Gastroesophageal sphincter (tissue), 4 donors: ENCODE data around the gene KIAA1217. TPM values are rescaled to one million over a fixed set of nuclear protein-coding genes. Genes with fewer than 3 reads are reported as not detected.

Experiments used
- ATAC-seq: fragments of 150-250 bp; one replicate; pipeline ENCODE4 v1.9.1; 2016; ENCODE audit warnings: mild to moderate bottlenecking, moderate library complexity
- H3K27ac ChIP-seq, 4 donors: fragments of 200-600 bp; sonication (generic) in 3 of 4; 1 replicate in 3 of 4; 2 replicates in 1 of 4; pipeline ENCODE4 v1.5.1; 2016 to 2019
- H3K27me3 ChIP-seq: fragments of 200-600 bp; sonication (generic); one replicate; pipeline ENCODE4 v1.5.1; 2019
- H3K36me3 ChIP-seq, 2 donors: fragments of 200-600 bp; sonication (generic); one replicate each; pipeline ENCODE4 v1.5.1; 2019; ENCODE audit warnings: control low read depth in 1 of 2
- H3K4me1 ChIP-seq, 3 donors: fragments of 200-600 bp; sonication (generic); 1 replicate in 2 of 3; 2 replicates in 1 of 3; pipeline ENCODE4 v1.5.1; 2016 to 2019; ENCODE audit warnings: control low read depth in 2 of 3
- H3K4me3 ChIP-seq, 2 donors: fragments of 200-600 bp; sonication (generic); one replicate each; pipeline ENCODE4 v1.5.1; 2019; ENCODE audit warnings: mild to moderate bottlenecking in 1 of 2, moderate library complexity in 1 of 2
- H3K9me3 ChIP-seq, 3 donors: fragments of 200-600 bp; sonication (generic); one replicate each; pipeline ENCODE4 v1.5.1; 2017 to 2019; ENCODE audit warnings: control low read depth in 2 of 3
- CTCF ChIP-seq, 4 experiments: fragments of 200-600 bp in 2 of 4; fragments of 450-650 bp in 2 of 4; sonication (generic) in 1 of 4; IDR thresholded peaks; one replicate each; pipeline ENCODE4 v1.5.1; 2017 to 2019; ENCODE audit warnings: antibody characterized with exemption in 4 of 4, mild to moderate bottlenecking in 2 of 4, moderate library complexity in 2 of 4
- EP300 ChIP-seq: sonication (generic); formaldehyde crosslinking; IDR thresholded peaks from one replicate; pipeline ENCODE4 v1.6.1; 2017; ENCODE audit warnings: antibody characterized with exemption, mild to moderate bottlenecking
- POLR2A ChIP-seq, 2 donors: fragments of 450-650 bp; IDR thresholded peaks; one replicate each; pipeline ENCODE4 v1.6.1; 2017; ENCODE audit warnings: antibody characterized with exemption in 2 of 2, mild to moderate bottlenecking in 2 of 2, moderate library complexity in 1 of 2
- POLR2AphosphoS5 ChIP-seq: sonication (generic); formaldehyde crosslinking; IDR thresholded peaks from one replicate; pipeline ENCODE4 v1.6.1; 2017; ENCODE audit warnings: antibody characterized with exemption
- WGBS, 2 donors: methylation state at CpG; one replicate each; pipeline ENCODE4 v1.1.5; 2018; ENCODE audit warnings: low coverage in 1 of 2; 5-methylcytosine and 5-hydroxymethylcytosine counted together
- total RNA-seq, 4 donors: library from RNA; depleted of rRNA; stranded (reverse); fragments of >200 nt; gene quantifications; one replicate each; pipeline ENCODE4 v1.1.0, GENCODE V29; 2016

Gene KIAA1217
- total RNA-seq, 4 donors from 2014 or later, result 9.7 to 15.3 (median 12.7) TPM

GRCh38 chr10:24355056-24355688 lies 146.2 kb downstream of the KIAA1217 start:
- TF ChIP-seq EP300, result no peak
- TF ChIP-seq POLR2AphosphoS5, result no peak
- no peak for TF ChIP-seq POLR2A (IDR thresholded peaks at IDR 0.05)
- no peak for TF ChIP-seq CTCF (IDR thresholded peaks at IDR 0.05)
- H3K9me3 ChIP-seq, result no peaks in the 10 kb centered on the region
- no peak overlapping the region for H3K4me3 ChIP-seq
- no peaks in the 10 kb centered on the region for H3K27me3 ChIP-seq
- H3K27ac ChIP-seq, result peak overlapping the region in 1 of 4 donors; percentile 7
- 56 to 92% methylated on average over 1 to 2 of the region's 2 CpGs for WGBS, 2 donors
- ATAC-seq, result no peak
- H3K36me3 ChIP-seq, result no peaks in the 10 kb centered on the region
- no peaks in the 10 kb centered on the region for H3K4me1 ChIP-seq

DNA sequence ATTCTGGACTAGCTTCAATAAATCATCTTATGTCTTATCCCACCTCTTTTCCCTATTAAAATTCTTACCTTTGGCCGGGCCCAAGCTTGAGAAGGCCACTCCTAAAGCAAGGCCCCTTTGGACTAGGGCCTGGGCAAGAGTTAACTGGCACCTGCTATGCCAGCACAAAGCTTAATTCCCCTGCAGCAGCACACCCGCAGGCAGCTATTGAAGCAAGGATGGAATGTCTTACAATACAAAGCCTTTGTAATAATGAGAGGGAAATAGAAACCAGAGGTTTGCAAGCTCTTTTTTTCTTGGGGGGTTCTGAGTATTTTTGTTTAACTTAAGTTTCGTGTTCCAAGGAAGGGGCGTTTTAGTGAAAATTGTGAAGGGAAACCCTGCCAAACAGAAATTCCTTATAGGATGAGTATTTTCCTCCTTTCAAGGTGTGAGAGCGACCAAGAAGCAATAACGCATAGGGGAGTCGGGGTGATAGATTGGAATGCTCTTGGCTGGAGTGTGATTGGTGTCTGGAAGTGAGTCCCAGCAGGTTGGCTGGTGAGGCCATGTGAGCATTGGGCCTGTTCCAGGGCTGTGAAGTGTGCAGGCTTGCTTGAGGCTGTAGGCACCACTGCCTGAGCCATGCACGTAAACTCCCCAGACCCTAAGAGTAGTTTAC lies 148.5 kb downstream of the KIAA1217 start:
- 88 to 91% methylated on average over 2 to 6 of the region's 8 CpGs for WGBS, 2 donors
- no peak for ATAC-seq
- Histone ChIP-seq H3K9me3 (no peaks in the 10 kb centered on the region), H3K4me1 (no peaks in the 10 kb centered on the region), H3K4me3 (no peak overlapping the region), H3K27me3 (no peaks in the 10 kb centered on the region), H3K27ac (no peak overlapping the region), H3K36me3 (no peaks in the 10 kb centered on the region)
- TF ChIP-seq EP300 (no peak), POLR2AphosphoS5 (no peak), CTCF (IDR thresholded peaks at IDR 0.05) (no peak), POLR2A (IDR thresholded peaks at IDR 0.05) (no peak)

- Histone ChIP-seq H3K27ac (no peak overlapping the region), H3K27me3 (no peaks in the 10 kb centered on the region), H3K4me1 (no peaks in the 10 kb centered on the region), H3K36me3 (no peaks in the 10 kb centered on the region), H3K4me3 (no peak overlapping the region), H3K9me3 (no peaks in the 10 kb centered on the region)
- no peak for ATAC-seq
- 79 to 82% methylated on average over 4 of the region's 4 CpGs for WGBS, 2 donors
- TF ChIP-seq POLR2AphosphoS5 (no peak), POLR2A (IDR thresholded peaks at IDR 0.05) (no peak), EP300 (no peak), CTCF (IDR thresholded peaks at IDR 0.05) (no peak)
Measured at GRCh38 chr10:24358022-24358421, 149.1 kb downstream of the KIAA1217 start.

DNA sequence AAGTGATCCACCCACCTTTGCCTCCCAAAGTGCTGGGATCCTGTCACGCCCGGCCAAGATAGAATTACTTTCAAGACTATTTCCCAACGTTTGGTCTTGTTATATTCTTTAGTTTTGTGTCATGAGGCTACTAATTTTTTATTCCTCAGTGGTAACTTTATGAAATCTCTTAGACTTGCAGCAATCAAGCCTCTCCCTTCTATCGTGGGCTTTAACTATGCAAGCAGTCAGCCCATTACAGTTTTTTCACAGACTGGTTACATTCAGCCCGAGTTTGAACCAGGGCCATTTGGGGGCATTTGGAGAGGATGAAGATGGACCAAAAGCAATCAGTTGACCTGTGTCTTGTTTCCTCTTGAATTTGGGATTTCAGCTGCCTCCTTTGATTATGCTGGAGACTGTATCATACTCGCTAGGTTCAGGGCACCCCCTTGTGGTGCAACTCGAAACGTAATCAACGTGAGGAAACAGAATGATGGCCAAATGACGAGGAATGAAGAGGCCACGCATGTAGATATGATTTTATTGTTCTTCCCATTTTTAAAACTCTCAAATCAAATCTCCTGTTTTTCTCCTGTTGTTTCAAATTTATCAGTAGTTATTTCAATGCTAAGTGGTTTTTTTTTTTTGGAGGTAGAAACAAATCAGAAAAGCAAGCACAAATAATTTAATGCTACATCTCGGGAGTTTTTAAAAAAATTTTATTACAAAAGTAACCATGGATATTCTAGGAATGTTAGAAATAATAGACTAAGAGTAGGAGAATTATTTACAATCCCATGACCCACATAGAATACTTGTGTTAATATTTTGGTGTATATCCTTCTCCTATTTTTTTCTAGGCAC lies 151.6 kb downstream of the KIAA1217 start:
- Histone ChIP-seq H3K27ac (no peak overlapping the region), H3K4me1 (no peaks in the 10 kb centered on the region), H3K9me3 (no peaks in the 10 kb centered on the region), H3K27me3 (no peaks in the 10 kb centered on the region), H3K4me3 (no peak overlapping the region), H3K36me3 (no peaks in the 10 kb centered on the region)
- 23 to 31% methylated on average over 9 to 11 of the region's 12 CpGs for WGBS, 2 donors
- no peak for TF ChIP-seq POLR2AphosphoS5
- TF ChIP-seq POLR2A (IDR thresholded peaks at IDR 0.05), result no peak
- peak; percentile 48 to 67 (median 63) for TF ChIP-seq CTCF (IDR thresholded peaks at IDR 0.05)
- no peak for TF ChIP-seq EP300
- peak; percentile 50 for ATAC-seq
